A549 (cell line): Measurements from ENCODE around the gene ZNF135.

ENCODE experiments used
- EP300 ChIP-seq, 2 experiments: fragments of >200 bp; sonication (Bioruptor Twin); formaldehyde crosslinking; IDR thresholded peaks; 2 replicates in 1 of 2; 3 replicates in 1 of 2; pipeline ENCODE4 v1.6.1; 2016 to 2017
- HOXA7 ChIP-seq: fragments of 250-450 bp; sonication (Bioruptor Pico); IDR thresholded peaks from 2 replicates; pipeline ENCODE4 v1.5.0; 2020; ENCODE audit warnings: mild to moderate bottlenecking, moderate library complexity
- JUNB ChIP-seq: fragments of >200 bp; sonication (Bioruptor Twin); formaldehyde crosslinking; IDR thresholded peaks from 2 replicates; pipeline ENCODE4 v1.6.1; 2016
- POLR2A ChIP-seq: IDR thresholded peaks from 2 replicates; pipeline ENCODE4 v1.6.1; 2012; ENCODE audit warnings: mild to moderate bottlenecking, low read length
- RFX5 ChIP-seq: fragments of 450-650 bp; IDR thresholded peaks from 2 replicates; pipeline ENCODE4 v1.7.1; 2014; ENCODE audit warnings: antibody characterized with exemption, mild to moderate bottlenecking, moderate library complexity
- TF ChIP-seq, protein P1 (sequence below): fragments of >200 bp; sonication (Bioruptor Twin); formaldehyde crosslinking; IDR thresholded peaks from 3 replicates; pipeline ENCODE4 v1.5.1; 2016
- TF ChIP-seq, protein P2 (sequence below): fragments of 200-600 bp; sonication (generic); IDR thresholded peaks from 2 replicates; pipeline ENCODE4 v1.6.1; 2016; ENCODE audit warnings: antibody characterized with exemption, mild to moderate bottlenecking, moderate library complexity

DNA sequence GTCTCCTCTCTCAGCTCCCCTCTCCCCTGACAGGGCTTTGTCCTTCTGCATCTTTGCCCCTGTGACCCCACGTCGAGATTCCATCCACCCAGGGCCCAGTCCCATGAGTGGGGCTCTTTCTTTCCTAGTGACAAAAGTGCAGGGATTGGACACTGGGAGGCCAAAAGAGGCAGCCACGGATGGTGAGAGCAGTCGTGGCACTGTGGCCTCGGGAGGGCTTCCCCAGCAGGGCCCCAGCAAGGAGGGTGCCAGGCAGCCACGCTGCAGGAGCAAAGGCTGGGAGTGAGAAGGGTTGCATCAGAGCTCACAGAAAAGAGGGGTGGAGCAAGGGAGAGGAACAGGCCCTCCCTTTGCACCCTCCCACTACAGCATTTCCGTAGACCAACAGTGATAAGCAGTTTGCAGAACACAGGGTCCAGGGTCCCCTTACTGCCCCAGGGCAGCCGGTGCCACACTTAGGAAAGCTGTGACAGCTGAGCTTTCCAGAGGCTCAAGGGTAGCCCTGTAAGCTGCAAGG, 20.3 kb upstream of the ZNF135 start:
- TF ChIP-seq, protein P1, sequence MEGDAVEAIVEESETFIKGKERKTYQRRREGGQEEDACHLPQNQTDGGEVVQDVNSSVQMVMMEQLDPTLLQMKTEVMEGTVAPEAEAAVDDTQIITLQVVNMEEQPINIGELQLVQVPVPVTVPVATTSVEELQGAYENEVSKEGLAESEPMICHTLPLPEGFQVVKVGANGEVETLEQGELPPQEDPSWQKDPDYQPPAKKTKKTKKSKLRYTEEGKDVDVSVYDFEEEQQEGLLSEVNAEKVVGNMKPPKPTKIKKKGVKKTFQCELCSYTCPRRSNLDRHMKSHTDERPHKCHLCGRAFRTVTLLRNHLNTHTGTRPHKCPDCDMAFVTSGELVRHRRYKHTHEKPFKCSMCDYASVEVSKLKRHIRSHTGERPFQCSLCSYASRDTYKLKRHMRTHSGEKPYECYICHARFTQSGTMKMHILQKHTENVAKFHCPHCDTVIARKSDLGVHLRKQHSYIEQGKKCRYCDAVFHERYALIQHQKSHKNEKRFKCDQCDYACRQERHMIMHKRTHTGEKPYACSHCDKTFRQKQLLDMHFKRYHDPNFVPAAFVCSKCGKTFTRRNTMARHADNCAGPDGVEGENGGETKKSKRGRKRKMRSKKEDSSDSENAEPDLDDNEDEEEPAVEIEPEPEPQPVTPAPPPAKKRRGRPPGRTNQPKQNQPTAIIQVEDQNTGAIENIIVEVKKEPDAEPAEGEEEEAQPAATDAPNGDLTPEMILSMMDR = no peak
- TF ChIP-seq RFX5 (no peak), HOXA7 (CRISPR knock-in tag) (no peak), JUNB (no peak), POLR2A (no peak), EP300 (IDR thresholded peaks at IDR 0.05) (no peak)
- TF ChIP-seq, protein P2, sequence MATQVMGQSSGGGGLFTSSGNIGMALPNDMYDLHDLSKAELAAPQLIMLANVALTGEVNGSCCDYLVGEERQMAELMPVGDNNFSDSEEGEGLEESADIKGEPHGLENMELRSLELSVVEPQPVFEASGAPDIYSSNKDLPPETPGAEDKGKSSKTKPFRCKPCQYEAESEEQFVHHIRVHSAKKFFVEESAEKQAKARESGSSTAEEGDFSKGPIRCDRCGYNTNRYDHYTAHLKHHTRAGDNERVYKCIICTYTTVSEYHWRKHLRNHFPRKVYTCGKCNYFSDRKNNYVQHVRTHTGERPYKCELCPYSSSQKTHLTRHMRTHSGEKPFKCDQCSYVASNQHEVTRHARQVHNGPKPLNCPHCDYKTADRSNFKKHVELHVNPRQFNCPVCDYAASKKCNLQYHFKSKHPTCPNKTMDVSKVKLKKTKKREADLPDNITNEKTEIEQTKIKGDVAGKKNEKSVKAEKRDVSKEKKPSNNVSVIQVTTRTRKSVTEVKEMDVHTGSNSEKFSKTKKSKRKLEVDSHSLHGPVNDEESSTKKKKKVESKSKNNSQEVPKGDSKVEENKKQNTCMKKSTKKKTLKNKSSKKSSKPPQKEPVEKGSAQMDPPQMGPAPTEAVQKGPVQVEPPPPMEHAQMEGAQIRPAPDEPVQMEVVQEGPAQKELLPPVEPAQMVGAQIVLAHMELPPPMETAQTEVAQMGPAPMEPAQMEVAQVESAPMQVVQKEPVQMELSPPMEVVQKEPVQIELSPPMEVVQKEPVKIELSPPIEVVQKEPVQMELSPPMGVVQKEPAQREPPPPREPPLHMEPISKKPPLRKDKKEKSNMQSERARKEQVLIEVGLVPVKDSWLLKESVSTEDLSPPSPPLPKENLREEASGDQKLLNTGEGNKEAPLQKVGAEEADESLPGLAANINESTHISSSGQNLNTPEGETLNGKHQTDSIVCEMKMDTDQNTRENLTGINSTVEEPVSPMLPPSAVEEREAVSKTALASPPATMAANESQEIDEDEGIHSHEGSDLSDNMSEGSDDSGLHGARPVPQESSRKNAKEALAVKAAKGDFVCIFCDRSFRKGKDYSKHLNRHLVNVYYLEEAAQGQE = no peak
